T47D (cell line): ENCODE results near the gene PRSS56.

Source experiments
- DNase-seq, 2 experiments: peaks; one replicate each; pipeline versions ENCODE4 v3.0.0 to v3.0.0-alpha.2; 2011 to 2012; ENCODE audit warnings: low read depth in 1 of 2, low spot score in 1 of 2
- JUND ChIP-seq: IDR thresholded peaks from 2 replicates; pipeline ENCODE4 v1.6.1; 2012; ENCODE audit warnings: low read depth
- in situ Hi-C: cut with HindIII; loops from 2 replicates; pipeline ENCODE4 v1.10.0; 2016; ENCODE audit warnings: low sequenced_read_pairs, low pct_unique_long_range_greater_than_20kb

Gene PRSS56

DNA sequence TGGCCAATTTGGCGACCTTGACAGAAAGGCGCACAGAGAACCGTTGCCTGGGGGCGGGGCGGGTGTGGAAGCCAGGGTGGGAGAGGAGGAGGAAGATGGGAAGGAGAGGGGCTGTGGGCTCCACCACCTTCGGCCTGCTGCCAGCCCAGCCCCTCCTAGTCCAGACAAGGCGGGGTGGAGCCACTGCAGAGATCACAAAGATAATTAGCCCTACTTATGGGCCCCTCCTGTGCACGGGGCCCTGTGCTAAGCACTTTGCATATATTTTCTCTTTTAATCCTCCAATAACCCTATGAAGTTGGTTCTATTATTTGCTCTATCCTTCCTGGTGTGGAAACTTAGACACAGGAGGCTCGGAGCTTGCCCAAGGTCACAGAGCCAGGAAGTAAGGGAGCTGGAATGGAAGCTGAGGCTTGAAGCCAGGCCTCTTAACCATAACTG, 18.8 kb upstream of the PRSS56 start:
- DNase-seq: no peak
- no peak for TF ChIP-seq JUND
- in situ Hi-C loops: no loop called here

GRCh38 chr2:232501794-232502390, 18.3 kb upstream of the PRSS56 start:
- DNase-seq: no peak
- in situ Hi-C loops: no loop called here
- no peak for TF ChIP-seq JUND

GRCh38 chr2:232502511-232502910, 17.7 kb upstream of the PRSS56 start:
- in situ Hi-C loops: no loop called here

GRCh38 chr2:232502911-232503808, 17.0 kb upstream of the PRSS56 start:
- no peak for TF ChIP-seq JUND
- in situ Hi-C loops: no loop called here
- peak in 1 of 2 experiments; percentile 13 for DNase-seq

More at GRCh38 chr2:232502511-232502910, 17.7 kb upstream of the PRSS56 start:
- TF ChIP-seq JUND: no peak
- DNase-seq: no peak

GRCh38 chr2:232503809-232504323, 16.3 kb upstream of the PRSS56 start:
- in situ Hi-C loops: no loop called here

DNA sequence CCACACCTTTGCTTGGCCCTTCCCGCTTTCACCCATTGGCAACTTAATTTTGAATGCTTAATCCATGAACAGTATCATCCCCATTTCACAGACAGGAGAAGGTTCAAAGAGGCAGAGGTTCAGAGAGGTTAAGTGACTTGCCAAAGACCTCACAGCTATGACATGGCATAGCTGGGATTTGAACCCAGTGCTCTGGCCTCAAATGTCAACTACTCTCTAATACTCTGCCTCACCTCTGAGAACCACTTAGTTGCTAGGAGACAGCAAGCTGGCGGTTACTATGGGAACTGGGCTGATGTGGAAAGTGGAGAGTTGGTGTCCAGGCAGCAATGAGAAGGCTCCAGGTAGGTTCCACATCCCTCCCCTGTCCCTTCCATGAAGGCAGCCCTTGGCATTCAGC, 15.8 kb upstream of the PRSS56 start:
- in situ Hi-C loops: no loop called here
- TF ChIP-seq JUND: no peak
- DNase-seq: peak in 1 of 2 experiments; percentile 14

More at GRCh38 chr2:232503809-232504323, 16.3 kb upstream of the PRSS56 start:
- no peak for TF ChIP-seq JUND
- no peak for DNase-seq

GRCh38 chr2:232505856-232506255, 14.3 kb upstream of the PRSS56 start:
- DNase-seq: no peak
- TF ChIP-seq JUND: no peak
- in situ Hi-C loops: no loop called here

GRCh38 chr2:232506709-232507108, 13.5 kb upstream of the PRSS56 start:
- TF ChIP-seq JUND: no peak
- in situ Hi-C loops: no loop called here
- DNase-seq: no peak

DNA sequence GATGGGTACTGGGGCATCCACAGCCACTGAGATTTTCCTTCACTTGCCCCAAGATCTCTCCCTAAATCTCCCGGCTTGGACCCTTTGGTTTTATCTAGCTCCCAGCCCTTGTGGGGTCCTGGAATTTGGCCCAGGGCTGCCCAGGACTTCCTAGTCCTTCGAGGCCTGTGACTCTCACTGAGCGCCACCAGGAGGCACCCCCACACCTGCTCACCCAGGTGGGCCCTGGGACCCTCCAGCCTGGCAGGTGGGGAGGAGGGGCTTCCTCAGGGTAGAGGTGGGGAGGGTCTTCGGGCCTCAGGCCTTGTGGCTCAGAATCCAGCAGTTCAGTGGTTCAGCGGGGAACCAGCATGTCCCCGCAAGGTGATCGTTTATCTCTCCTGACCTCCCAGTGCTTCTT, 11.9 kb upstream of the PRSS56 start:
- in situ Hi-C loops: no loop called here
- TF ChIP-seq JUND: no peak
- no peak for DNase-seq

DNA sequence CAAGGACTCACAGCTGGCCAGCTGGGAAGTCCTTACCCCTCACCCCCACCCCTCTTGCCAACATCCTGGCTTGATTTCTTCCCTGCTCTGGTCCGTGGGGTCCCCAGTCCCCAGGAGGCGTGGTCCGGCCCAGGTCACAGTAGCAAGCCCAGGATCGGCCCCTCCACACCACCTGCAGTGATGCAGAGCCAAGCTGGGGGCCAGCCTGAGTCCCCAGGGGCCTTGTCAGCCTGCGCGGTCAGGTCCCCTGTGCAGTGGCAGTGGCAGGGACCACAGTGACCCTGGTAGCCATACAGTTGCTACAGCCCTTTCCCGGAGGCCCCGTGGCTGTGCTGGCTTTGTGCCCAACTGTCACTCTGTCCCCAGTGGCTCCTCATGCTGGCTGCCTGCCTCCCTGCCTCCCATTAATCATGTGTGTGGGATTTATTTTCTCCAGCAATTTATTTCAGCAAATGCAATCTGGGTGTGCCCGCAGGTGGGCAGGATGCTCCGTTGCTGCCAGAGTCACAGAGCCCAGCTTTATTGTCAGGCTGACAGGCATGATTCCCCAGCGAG, 8.8 kb upstream of the PRSS56 start:
- DNase-seq: no peak
- no peak for TF ChIP-seq JUND
- in situ Hi-C loops: no loop called here

DNA sequence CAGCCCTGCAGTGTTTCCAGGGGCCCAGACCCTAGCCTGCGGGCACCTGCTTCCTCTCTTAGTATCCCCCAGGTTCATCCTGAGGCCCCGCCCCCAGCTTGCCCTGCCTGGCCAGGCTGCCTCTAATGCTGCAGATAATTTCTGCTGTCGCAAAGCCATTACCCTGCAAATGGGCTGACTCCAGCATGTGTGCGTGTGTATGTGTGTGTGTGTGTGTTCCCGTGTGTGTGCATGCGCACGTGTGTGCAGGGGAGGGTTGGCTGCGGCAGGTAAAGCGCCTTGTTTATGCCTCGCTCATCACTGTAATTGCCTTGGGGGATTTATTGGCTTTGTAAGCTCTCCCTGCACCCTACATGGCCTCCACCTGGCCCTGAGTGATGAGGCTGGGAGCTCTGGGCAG, 7.6 kb upstream of the PRSS56 start:
- DNase-seq: no peak
- in situ Hi-C loops: no loop called here
- no peak for TF ChIP-seq JUND

DNA sequence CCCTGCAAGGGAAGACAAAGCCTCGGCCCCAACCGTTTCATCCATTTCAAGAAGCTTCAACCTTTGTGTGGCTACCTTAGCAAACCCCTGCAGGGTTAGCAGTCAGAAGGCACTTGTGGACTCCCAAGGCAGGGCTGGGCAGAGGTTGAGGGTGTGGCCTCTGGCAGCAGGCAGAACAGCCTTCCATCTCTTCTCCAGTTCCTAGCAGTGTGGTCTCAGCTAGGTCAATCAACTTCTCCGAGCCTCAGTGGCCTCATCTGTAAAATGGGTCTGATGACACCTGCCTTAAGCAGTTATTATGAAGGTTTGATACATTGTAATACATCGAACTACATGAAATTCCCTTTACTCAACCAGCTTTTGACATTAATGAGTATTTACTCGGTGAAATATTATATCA, 6.8 kb upstream of the PRSS56 start:
- no peak for TF ChIP-seq JUND
- in situ Hi-C loops: no loop called here
- no peak for DNase-seq

GRCh38 chr2:232515639-232516038, 4.5 kb upstream of the PRSS56 start:
- peak in 1 of 2 experiments; percentile 16 for DNase-seq
- TF ChIP-seq JUND: no peak
- in situ Hi-C loops: no loop called here
